DMS153 treated with DMSO at 0.1 percent for 48 hours (cell line): ENCODE data around the gene HMGA1.

Source experiments
- DNase-seq: peaks from one replicate; lab custom pipeline; 2025; ENCODE audit not compliant: unreplicated experiment; lab: John Stamatoyannopoulos, UW

The HMGA1 gene, protein sequence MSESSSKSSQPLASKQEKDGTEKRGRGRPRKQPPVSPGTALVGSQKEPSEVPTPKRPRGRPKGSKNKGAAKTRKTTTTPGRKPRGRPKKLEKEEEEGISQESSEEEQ

GRCh38 chr6:34236443-34237315, at the start of gene HMGA1:
HMGA1 (plus strand) TSS chr6:34236873; CDS start chr6:34240781, 3,908 bp downstream.
- peak; percentile 75 for DNase-seq

- DNase-seq: no peak
Observed at GRCh38 chr6:34189806-34190503, 46.7 kb upstream of the HMGA1 start.

DNA sequence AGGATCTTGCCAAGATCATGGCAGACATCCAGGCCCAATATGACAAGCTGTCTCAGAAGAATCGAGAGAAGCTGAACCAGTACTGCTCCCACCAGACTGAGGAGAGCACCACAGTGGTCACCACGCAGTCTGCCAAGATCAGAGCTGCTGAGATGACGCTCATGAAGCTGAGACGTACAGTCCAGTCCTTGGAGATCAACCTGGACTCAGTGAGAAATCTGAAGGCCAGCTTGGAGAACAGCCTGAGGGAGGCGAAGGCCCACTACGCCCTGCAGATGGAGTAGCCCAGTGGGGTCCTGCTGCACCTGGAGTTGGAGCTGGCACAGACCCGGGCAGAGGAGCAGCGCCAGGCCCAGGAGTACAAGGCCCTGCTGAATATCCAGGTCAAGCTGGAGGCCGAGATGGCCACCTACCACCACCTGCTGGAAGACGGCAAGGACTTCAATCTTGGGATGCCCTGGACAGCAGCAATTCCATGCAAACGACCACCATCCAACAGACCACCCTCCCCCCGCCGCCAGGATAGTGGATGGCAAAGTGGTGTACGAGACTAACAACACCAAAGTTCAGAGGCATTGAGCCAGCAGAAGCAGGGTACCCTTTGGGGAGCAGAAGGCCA, 46.1 kb upstream of the HMGA1 start:
- no peak for DNase-seq

DNA sequence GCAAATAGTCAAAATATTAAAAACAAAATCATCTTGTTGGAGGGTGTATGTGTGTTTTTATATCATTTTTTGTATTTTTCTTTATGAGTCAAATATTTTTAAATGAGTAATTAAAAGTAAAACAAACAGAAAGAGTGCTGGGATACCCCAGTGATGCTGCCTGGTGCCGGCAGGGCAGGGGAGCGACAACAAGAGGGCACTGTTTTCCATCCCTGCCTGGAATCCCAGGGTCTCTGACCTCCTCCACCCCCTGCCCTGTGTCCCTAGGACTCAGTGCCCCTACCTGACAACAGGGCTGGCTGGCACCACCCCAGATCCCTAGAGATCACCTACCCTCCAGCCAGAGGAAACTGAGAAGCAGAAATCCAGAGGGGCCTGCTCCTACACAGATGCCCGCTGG, 41.9 kb upstream of the HMGA1 start:
- no peak for DNase-seq

GRCh38 chr6:34195726-34196115, 41.0 kb upstream of the HMGA1 start:
- no peak for DNase-seq

- DNase-seq: peak; percentile 31
Observed at GRCh38 chr6:34196116-34196832, 40.4 kb upstream of the HMGA1 start.

- no peak for DNase-seq
Observed at GRCh38 chr6:34196833-34197195, 39.9 kb upstream of the HMGA1 start.

DNA sequence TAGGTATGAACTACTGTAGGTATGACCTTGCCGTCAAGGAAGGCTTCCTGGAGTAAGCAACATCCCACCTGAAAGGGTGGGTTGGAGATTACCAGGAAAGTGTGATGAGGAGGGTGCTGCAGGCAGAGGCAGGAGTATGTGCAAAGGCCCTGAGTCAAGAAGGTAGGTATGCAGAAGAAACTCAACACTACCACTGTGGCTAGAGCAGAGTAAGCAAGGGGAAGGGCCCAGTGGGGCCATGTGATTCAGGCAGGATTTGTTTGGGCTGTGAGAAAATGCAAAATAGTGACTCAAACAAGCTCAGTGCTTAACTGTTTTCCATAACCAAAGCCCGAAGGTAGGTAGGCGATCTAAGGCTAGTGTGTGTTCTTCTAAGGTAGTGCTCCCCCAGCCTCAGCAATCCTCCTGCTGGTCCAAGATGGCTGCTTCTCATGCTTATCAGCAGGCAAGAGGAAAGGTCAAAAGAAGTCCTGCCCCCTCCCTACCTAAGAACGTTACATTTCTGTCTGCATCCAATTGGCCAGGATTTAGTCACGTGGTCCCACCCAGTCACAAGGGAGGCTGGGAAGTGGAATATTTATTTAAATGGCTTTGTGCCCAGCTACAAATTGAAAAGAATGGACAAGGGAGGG, 36.2 kb upstream of the HMGA1 start:
- DNase-seq: no peak

- DNase-seq: no peak
Observed at GRCh38 chr6:34201455-34202107, 35.1 kb upstream of the HMGA1 start.

- no peak for DNase-seq
Observed at GRCh38 chr6:34202329-34203201, 34.1 kb upstream of the HMGA1 start.

- DNase-seq: no peak
Observed at GRCh38 chr6:34204693-34205092, 32.0 kb upstream of the HMGA1 start.

- DNase-seq: no peak
Observed at GRCh38 chr6:34205466-34205865, 31.2 kb upstream of the HMGA1 start.

GRCh38 chr6:34205916-34206315, 30.8 kb upstream of the HMGA1 start:
- DNase-seq: no peak

GRCh38 chr6:34206726-34207125, 29.9 kb upstream of the HMGA1 start:
- no peak for DNase-seq

GRCh38 chr6:34207695-34208443, 28.8 kb upstream of the HMGA1 start:
- DNase-seq: no peak

GRCh38 chr6:34213772-34214171, 22.9 kb upstream of the HMGA1 start:
- DNase-seq: no peak

GRCh38 chr6:34218691-34219090, 18.0 kb upstream of the HMGA1 start:
- no peak for DNase-seq

GRCh38 chr6:34223381-34223955, 13.2 kb upstream of the HMGA1 start:
- DNase-seq: no peak
